HepG2 (cell line): Measurements from ENCODE around the gene CST4. TPM values are rescaled to one million over a fixed set of nuclear protein-coding genes. Genes with fewer than 3 reads are reported as not detected.

Source experiments
- ATAC-seq: fragments of 200-7000 bp; cut with Tn5 transposase; 3 replicates; pipeline ENCODE4 v1.9.1; 2020; ENCODE audit warnings: mild to moderate bottlenecking, moderate library complexity
- BruUV-seq: library from RNA; stranded (reverse); fragments of 400-500 nt; replicated peaks from 2 replicates; lab custom pipeline; 2021; lab: Mats Ljungman, UMichigan
- CTCF ChIA-PET: fragments of 300-600 bp; formaldehyde crosslinking; extraction: SDS; loops from one replicate; lab custom pipeline; 2021; ENCODE audit warnings: low total read pairs, inconsistent platforms, low intra/inter-chr PET ratio; lab: Yijun Ruan, JAX
- POLR2A ChIA-PET: fragments of 350-600 bp; sonication (Branson Sonifier 250); formaldehyde crosslinking; loops from one replicate; lab custom pipeline; 2020; ENCODE audit warnings: antibody characterized with exemption, inconsistent platforms; lab: Yijun Ruan, JAX
- DNase-seq: peaks from one replicate; pipeline ENCODE4 v3.0.0-alpha.2; 2015; ENCODE audit warnings: low spot score
- FAIRE-seq: peaks from 3 replicates; lab custom pipeline; 2011; peaks lifted over from hg19 to GRCh38; lab: Jason Lieb, UNC
- H2AFZ ChIP-seq: one replicate; pipeline ENCODE4 v1.6.1; 2011; ENCODE audit warnings: low read length, inconsistent platforms
- H3K27ac ChIP-seq: fragments of 300-600 bp; 3 replicates; pipeline ENCODE4 v1.8.0; 2011; ENCODE audit warnings: mixed run types, mild to moderate bottlenecking, mixed read lengths, low read length, inconsistent platforms; ENCODE audit not compliant: insufficient read depth; ENCODE audit errors: extremely low read length
- H3K27me3 ChIP-seq, 2 experiments: fragments of 200-600 bp in 1 of 2; 2 replicates in 1 of 2; 3 replicates in 1 of 2; pipeline versions ENCODE4 v1.6.0 to v1.8.0; 2011; ENCODE audit warnings: low read length in 2 of 2, mild to moderate bottlenecking in 2 of 2, moderate library complexity in 2 of 2, inconsistent platforms in 1 of 2; ENCODE audit not compliant: insufficient read depth in 2 of 2, control insufficient read depth in 1 of 2
- H3K36me3 ChIP-seq, 2 experiments: fragments of 200-600 bp in 1 of 2; replicated peaks in 1 of 2; 2 replicates in 1 of 2; 3 replicates in 1 of 2; pipeline versions ENCODE4 v1.5.1 to v1.8.0; 2011; ENCODE audit warnings: low read length in 2 of 2, inconsistent platforms in 1 of 2; ENCODE audit not compliant: insufficient read depth in 2 of 2, control insufficient read depth in 1 of 2
- H3K4me1 ChIP-seq: 2 replicates; pipeline ENCODE4 v1.5.1; 2012; ENCODE audit warnings: low read length, inconsistent platforms; ENCODE audit not compliant: insufficient read depth
- H3K4me2 ChIP-seq: 2 replicates; pipeline ENCODE4 v1.6.0; 2011; ENCODE audit warnings: low read depth, low read length, inconsistent platforms
- H3K4me3 ChIP-seq, 3 experiments: fragments of 200-600 bp in 1 of 3; sonication (generic), shearing (Covaris generic) in 1 of 3; replicated peaks in 1 of 3; 2 replicates each; pipeline ENCODE4 v1.5.1; 2011 to 2016; ENCODE audit warnings: low read length in 3 of 3, inconsistent platforms in 2 of 3, low read depth in 2 of 3, mild to moderate bottlenecking in 2 of 3, control low read depth in 1 of 3, mixed read lengths in 1 of 3; ENCODE audit not compliant: insufficient read depth in 1 of 3
- H3K79me2 ChIP-seq: one replicate; pipeline ENCODE4 v1.6.1; 2011; ENCODE audit warnings: low read length, inconsistent platforms; ENCODE audit not compliant: insufficient read depth
- H3K9ac ChIP-seq: 2 replicates; pipeline ENCODE4 v1.6.0; 2011; ENCODE audit warnings: mild to moderate bottlenecking, low read depth, low read length, inconsistent platforms; ENCODE audit not compliant: insufficient read depth
- H3K9me3 ChIP-seq: 2 replicates; pipeline ENCODE4 v1.5.1; 2012; ENCODE audit warnings: mild to moderate bottlenecking, low read length
- H4K20me1 ChIP-seq: 2 replicates; pipeline ENCODE4 v1.6.0; 2011; ENCODE audit warnings: inconsistent platforms, mild to moderate bottlenecking, low read length, moderate library complexity; ENCODE audit not compliant: insufficient read depth
- ARID2 ChIP-seq: sonication (generic); formaldehyde crosslinking; IDR thresholded peaks from 2 replicates; pipeline ENCODE4 v1.8.1; 2022; ENCODE audit warnings: mild to moderate bottlenecking, missing genetic modification reagents, borderline replicate concordance
- ATM ChIP-seq: fragments of 450-650 bp; IDR thresholded peaks from 2 replicates; pipeline ENCODE4 v1.7.1; 2017; ENCODE audit warnings: mild to moderate bottlenecking, borderline replicate concordance
- FOXP1 ChIP-seq, 2 experiments: fragments of 450-650 bp in 1 of 2; IDR thresholded peaks; 2 replicates each; pipeline ENCODE4 v1.6.1; 2017 to 2018; ENCODE audit warnings: antibody characterized with exemption in 1 of 2
- HMG20A ChIP-seq: IDR thresholded peaks from 2 replicates; pipeline ENCODE4 v1.6.1; 2016; ENCODE audit warnings: borderline replicate concordance
- JARID2 ChIP-seq: sonication (generic); formaldehyde crosslinking; IDR thresholded peaks from 2 replicates; pipeline ENCODE4 v1.8.1; 2023; ENCODE audit warnings: missing genetic modification reagents, inconsistent platforms; ENCODE audit not compliant: insufficient replicate concordance
- PAWR ChIP-seq: sonication (generic); formaldehyde crosslinking; IDR thresholded peaks from 2 replicates; pipeline ENCODE4 v1.4.0; 2020; ENCODE audit warnings: missing genetic modification reagents, mild to moderate bottlenecking, borderline replicate concordance
- TBX3 ChIP-seq: fragments of 450-650 bp; IDR thresholded peaks from 2 replicates; pipeline ENCODE4 v1.6.1; 2017; ENCODE audit warnings: antibody characterized with exemption, mild to moderate bottlenecking, inconsistent platforms, borderline replicate concordance
- TEAD3 ChIP-seq: optimal IDR thresholded peaks from 2 replicates; pipeline ENCODE3; 2016; ENCODE audit warnings: borderline replicate concordance
- ZKSCAN5 ChIP-seq: sonication (generic); formaldehyde crosslinking; IDR thresholded peaks from 2 replicates; pipeline ENCODE4 v1.5.1; 2020; ENCODE audit warnings: mild to moderate bottlenecking, missing genetic modification reagents
- WGBS: methylation state at CpG from one replicate; pipeline ENCODE4 v1.1.6; 2017; ENCODE audit warnings: low lambda C conversion rate; 5-methylcytosine and 5-hydroxymethylcytosine counted together
- in situ Hi-C: cut with HindIII; loops from 2 replicates; pipeline ENCODE4 v1.10.0; 2017; ENCODE audit warnings: low pct_unique_long_range_greater_than_20kb; ENCODE audit not compliant: extremely low pct_ligation_motif_present
- intact Hi-C: fragments of 100-400 bp; cut with micrococcal nuclease; formaldehyde crosslinking; loops from one replicate; pipeline ENCODE4 v1.10.0; 2022; ENCODE audit not compliant: unreplicated experiment
- polyA plus RNA-seq, 8 experiments: library from polyadenylated mRNA; depleted of rRNA in 3 of 8; stranded (reverse) in 7 of 8; unstranded in 1 of 8; fragments of >200 nt; fragmentation: Illumina TruSeq in 4 of 8; extraction: Trizol in 4 of 8; gene quantifications; 2 replicates each; pipeline versions ENCODE4 v1.2.1 to v1.2.3, GENCODE V29; 2011 to 2016; ENCODE audit warnings: low read depth in 4 of 8, missing spikeins in 1 of 8, mixed read lengths in 1 of 8; ENCODE audit not compliant: insufficient read depth in 1 of 8
- total RNA-seq, 5 experiments: library from RNA; depleted of rRNA; stranded (reverse); fragments of >200 nt; fragmentation: Illumina TruSeq; extraction: Trizol; gene quantifications; 2 replicates each; pipeline ENCODE4 v1.2.3, GENCODE V29; 2016; ENCODE audit warnings: low read depth in 1 of 5
- TF ChIP-seq, protein P1 (sequence below): IDR thresholded peaks from 2 replicates; pipeline ENCODE4 v1.6.1; 2016; ENCODE audit warnings: control low read depth
- TF ChIP-seq, protein P2 (sequence below): sonication (generic); formaldehyde crosslinking; IDR thresholded peaks from 2 replicates; pipeline ENCODE4 v1.4.0; 2020; ENCODE audit warnings: mild to moderate bottlenecking, missing genetic modification reagents
- TF ChIP-seq, protein P3 (sequence below): fragments of 450-650 bp; IDR thresholded peaks from 2 replicates; pipeline ENCODE4 v1.6.1; 2017
- TF ChIP-seq, protein P4 (sequence below): sonication (generic); formaldehyde crosslinking; IDR thresholded peaks from 2 replicates; pipeline ENCODE4 v1.4.0; 2020; ENCODE audit warnings: missing genetic modification reagents, mild to moderate bottlenecking, borderline replicate concordance
- TF ChIP-seq, protein P5 (sequence below): sonication (generic); formaldehyde crosslinking; IDR thresholded peaks from 2 replicates; pipeline ENCODE4 v1.5.1; 2020; ENCODE audit warnings: missing genetic modification reagents, mild to moderate bottlenecking, borderline replicate concordance

CST4 gene
- total and polyA plus RNA-seq, 2 of the 13 experiments (the other 11 are each of a cell fraction or from before 2014, with no cell fraction given): not detected

DNA sequence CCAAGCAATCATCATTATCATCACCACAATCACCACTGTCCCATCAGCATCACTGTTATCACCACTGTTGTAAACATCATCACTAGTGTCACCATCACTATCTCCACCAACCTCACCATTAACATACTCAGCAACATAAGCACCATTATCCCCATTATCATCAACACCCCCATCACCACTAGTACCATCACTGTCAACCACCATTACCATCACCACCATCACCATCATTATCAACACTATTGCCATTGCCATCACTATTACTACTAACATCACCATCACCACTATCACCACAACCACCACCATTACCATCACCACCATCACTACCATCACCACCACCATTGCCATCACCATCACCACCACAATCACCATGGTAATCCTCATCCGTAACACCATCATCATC is 19.5 kb downstream of the CST4 start:
- Histone ChIP-seq H3K27me3 (no peaks in the 10 kb centered on the region), H3K27ac (no peak overlapping the region), H3K9me3 (no peaks in the 10 kb centered on the region), H2AFZ (no peak overlapping the region), H3K9ac (no peak overlapping the region), H3K4me1 (peaks cover 16% of the 10 kb centered on the region), H3K79me2 (no peaks in the 10 kb centered on the region), H4K20me1 (no peaks in the 10 kb centered on the region), H3K36me3 (no peaks in the 10 kb centered on the region; a peak in 1 of 5 replicates), H3K4me3 (no peak overlapping the region), H3K4me2 (no peak overlapping the region)
- in situ Hi-C loops (no loop called here), intact Hi-C loops (loop anchor here (2.0 to 5.0 kb wide), 3 partner anchors 53 to 113 kb away; no protein-coding TSS in a partner anchor)
- CTCF ChIA-PET: interaction anchor here (1.1 to 2.2 kb wide), 8 partner anchors 11 to 327 kb away, joined by 3 to 13 read pairs (median 8); partner anchors contain the start of gene CST9
- no peak for ATAC-seq
- POLR2A ChIA-PET: interaction anchor here (1.4 to 1.5 kb wide), 3 partner anchors 29 to 40 kb away, joined by 4 to 9 read pairs (median 5); no protein-coding TSS in a partner anchor
- no TSS peak for BruUV-seq
- FAIRE-seq: no peak
- 92% methylated on average over 1 of the region's 1 CpG for WGBS
- no peak for DNase-seq
- no peak for TF ChIP-seq TEAD3 (CRISPR knock-in tag)
- TF ChIP-seq PAWR: no peak
- no peak for TF ChIP-seq ZKSCAN5 (CRISPR knock-in tag)
- TF ChIP-seq, protein P1, sequence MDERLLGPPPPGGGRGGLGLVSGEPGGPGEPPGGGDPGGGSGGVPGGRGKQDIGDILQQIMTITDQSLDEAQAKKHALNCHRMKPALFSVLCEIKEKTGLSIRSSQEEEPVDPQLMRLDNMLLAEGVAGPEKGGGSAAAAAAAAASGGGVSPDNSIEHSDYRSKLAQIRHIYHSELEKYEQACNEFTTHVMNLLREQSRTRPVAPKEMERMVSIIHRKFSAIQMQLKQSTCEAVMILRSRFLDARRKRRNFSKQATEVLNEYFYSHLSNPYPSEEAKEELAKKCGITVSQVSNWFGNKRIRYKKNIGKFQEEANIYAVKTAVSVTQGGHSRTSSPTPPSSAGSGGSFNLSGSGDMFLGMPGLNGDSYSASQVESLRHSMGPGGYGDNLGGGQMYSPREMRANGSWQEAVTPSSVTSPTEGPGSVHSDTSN (CRISPR knock-in tag): no peak
- TF ChIP-seq ARID2 (CRISPR knock-in tag): no peak
- peak; percentile 59; the same call in 1 of the 2 replicates for TF ChIP-seq ATM
- no peak for TF ChIP-seq HMG20A (CRISPR knock-in tag)
- TF ChIP-seq FOXP1 (IDR thresholded peaks at IDR 0.05): no peak; the same call in 1 of the 2 replicates
- TF ChIP-seq FOXP1 (CRISPR knock-in tag; IDR thresholded peaks at IDR 0.05): no peak
- 0 out of 2 replicates have a peak, but pooled peaks have one; percentile 5 for TF ChIP-seq TBX3
- TF ChIP-seq, protein P2, sequence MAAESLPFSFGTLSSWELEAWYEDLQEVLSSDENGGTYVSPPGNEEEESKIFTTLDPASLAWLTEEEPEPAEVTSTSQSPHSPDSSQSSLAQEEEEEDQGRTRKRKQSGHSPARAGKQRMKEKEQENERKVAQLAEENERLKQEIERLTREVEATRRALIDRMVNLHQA (CRISPR knock-in tag): no peak
- TF ChIP-seq, protein P3, sequence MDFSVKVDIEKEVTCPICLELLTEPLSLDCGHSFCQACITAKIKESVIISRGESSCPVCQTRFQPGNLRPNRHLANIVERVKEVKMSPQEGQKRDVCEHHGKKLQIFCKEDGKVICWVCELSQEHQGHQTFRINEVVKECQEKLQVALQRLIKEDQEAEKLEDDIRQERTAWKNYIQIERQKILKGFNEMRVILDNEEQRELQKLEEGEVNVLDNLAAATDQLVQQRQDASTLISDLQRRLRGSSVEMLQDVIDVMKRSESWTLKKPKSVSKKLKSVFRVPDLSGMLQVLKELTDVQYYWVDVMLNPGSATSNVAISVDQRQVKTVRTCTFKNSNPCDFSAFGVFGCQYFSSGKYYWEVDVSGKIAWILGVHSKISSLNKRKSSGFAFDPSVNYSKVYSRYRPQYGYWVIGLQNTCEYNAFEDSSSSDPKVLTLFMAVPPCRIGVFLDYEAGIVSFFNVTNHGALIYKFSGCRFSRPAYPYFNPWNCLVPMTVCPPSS: peak; percentile 75
- TF ChIP-seq, protein P4, sequence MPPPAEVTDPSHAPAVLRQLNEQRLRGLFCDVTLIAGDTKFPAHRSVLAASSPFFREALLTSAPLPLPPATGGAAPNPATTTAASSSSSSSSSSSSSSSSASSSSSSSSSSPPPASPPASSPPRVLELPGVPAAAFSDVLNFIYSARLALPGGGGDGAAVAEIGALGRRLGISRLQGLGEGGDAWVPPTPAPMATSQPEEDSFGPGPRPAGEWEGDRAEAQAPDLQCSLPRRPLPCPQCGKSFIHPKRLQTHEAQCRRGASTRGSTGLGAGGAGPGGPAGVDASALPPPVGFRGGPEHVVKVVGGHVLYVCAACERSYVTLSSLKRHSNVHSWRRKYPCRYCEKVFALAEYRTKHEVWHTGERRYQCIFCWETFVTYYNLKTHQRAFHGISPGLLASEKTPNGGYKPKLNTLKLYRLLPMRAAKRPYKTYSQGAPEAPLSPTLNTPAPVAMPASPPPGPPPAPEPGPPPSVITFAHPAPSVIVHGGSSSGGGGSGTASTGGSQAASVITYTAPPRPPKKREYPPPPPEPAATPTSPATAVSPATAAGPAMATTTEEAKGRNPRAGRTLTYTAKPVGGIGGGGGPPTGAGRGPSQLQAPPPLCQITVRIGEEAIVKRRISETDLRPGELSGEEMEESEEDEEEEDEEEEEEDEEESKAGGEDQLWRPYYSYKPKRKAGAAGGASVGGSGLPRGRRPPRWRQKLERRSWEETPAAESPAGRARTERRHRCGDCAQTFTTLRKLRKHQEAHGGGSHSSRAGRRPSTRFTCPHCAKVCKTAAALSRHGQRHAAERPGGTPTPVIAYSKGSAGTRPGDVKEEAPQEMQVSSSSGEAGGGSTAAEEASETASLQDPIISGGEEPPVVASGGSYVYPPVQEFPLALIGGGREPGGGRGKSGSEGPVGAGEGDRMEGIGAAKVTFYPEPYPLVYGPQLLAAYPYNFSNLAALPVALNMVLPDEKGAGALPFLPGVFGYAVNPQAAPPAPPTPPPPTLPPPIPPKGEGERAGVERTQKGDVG (CRISPR knock-in tag): no peak
- TF ChIP-seq, protein P5, sequence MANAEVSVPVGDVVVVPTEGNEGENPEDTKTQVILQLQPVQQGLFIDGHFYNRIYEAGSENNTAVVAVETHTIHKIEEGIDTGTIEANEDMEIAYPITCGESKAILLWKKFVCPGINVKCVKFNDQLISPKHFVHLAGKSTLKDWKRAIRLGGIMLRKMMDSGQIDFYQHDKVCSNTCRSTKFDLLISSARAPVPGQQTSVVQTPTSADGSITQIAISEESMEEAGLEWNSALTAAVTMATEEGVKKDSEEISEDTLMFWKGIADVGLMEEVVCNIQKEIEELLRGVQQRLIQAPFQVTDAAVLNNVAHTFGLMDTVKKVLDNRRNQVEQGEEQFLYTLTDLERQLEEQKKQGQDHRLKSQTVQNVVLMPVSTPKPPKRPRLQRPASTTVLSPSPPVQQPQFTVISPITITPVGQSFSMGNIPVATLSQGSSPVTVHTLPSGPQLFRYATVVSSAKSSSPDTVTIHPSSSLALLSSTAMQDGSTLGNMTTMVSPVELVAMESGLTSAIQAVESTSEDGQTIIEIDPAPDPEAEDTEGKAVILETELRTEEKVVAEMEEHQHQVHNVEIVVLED (CRISPR knock-in tag): no peak
- TF ChIP-seq JARID2 (CRISPR knock-in tag): no peak
